ENCODE results near the gene DDX28.
"Not testable (repeated sequence)": the region's sequence is repeated elsewhere in the genome, so short reads cannot be mapped to it uniquely, and the experiment has no call there.

Gene DDX28

DNA sequence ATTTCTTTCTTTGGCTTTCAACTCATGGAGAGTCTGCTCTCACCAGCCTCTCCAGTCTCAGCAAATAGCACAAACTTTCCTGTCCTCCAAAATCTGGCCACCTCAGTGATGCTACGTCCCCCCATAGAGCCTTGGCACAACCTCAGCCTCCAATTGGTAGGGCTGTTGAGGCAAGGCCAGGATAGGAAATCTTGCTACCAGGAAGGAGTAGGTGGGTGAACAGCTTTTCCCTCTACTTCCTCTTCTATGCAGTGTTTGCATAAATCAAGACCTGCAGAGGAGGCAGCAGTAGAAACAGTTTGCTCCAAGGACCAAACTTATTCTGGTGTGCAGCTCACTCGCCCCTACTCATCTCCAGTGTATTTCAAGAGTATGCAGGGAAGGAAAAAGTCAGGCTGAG, 23.0 kb downstream of the DDX28 start:
- TF ChIP-seq REST (IDR thresholded peaks at IDR 0.05; ENCODE audit: insufficient read depth in 1 of 2, low read depth in 2 of 2, low read length in 2 of 2), result no peak
- TF ChIP-seq FOXP2 (optimal IDR thresholded peaks at IDR 0.05; ENCODE audit: borderline replicate concordance, extremely low read depth, extremely low read length, insufficient read depth), result no peak
- TF ChIP-seq SIN3A (IDR thresholded peaks at IDR 0.05; ENCODE audit: borderline replicate concordance, insufficient read depth, low read length), result no peak
- no peak for TF ChIP-seq POLR2AphosphoS5 (IDR thresholded peaks at IDR 0.05; ENCODE audit: low read depth, low read length)
- TF ChIP-seq TAF1 (IDR thresholded peaks at IDR 0.05; ENCODE audit: borderline replicate concordance, insufficient read depth, low read length), result no peak

- TF ChIP-seq REST (IDR thresholded peaks at IDR 0.05; ENCODE audit: insufficient read depth in 1 of 2, low read depth in 2 of 2, low read length in 2 of 2); SIN3A (IDR thresholded peaks at IDR 0.05; ENCODE audit: borderline replicate concordance, insufficient read depth, low read length); POLR2AphosphoS5 (IDR thresholded peaks at IDR 0.05; ENCODE audit: low read depth, low read length): not testable (repeated sequence)
These were observed 24.0 kb downstream of the DDX28 start, which contains the start of gene DPEP2 for GRCh38 chr16:67998779-67999688. Gene DPEP2 (minus strand): TSS chr16:67999484. CDS start chr16:67993212, 6,272 bp downstream.

DNA sequence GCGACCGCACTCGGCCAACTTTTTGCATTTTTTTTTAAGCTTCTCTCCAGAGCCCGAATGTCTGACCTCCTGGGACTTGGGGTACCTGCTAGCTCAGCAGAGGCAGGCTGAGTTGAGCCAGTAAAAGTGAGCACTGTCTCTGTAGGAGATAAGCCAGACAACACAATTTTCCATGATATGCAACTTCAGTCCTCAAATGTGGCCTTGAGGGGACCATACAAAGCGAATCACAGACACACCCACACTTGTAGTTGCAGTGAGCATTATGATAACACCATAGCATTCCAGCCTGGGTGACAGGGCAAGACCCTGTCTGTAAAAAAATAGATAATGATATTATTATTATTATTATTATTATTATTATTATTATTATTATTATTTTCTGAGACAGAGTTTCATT, 26.4 kb downstream of the DDX28 start:
- TF ChIP-seq POLR2AphosphoS5 (IDR thresholded peaks at IDR 0.05; ENCODE audit: low read depth, low read length) (no peak), REST (IDR thresholded peaks at IDR 0.05; ENCODE audit: insufficient read depth in 1 of 2, low read depth in 2 of 2, low read length in 2 of 2) (no peak), TAF1 (IDR thresholded peaks at IDR 0.05; ENCODE audit: borderline replicate concordance, insufficient read depth, low read length) (no peak), SIN3A (IDR thresholded peaks at IDR 0.05; ENCODE audit: borderline replicate concordance, insufficient read depth, low read length) (no peak), FOXP2 (optimal IDR thresholded peaks at IDR 0.05; ENCODE audit: borderline replicate concordance, extremely low read depth, extremely low read length, insufficient read depth) (no peak)

- TF ChIP-seq TAF1 (IDR thresholded peaks at IDR 0.05; ENCODE audit: borderline replicate concordance, insufficient read depth, low read length) (no peak), SIN3A (IDR thresholded peaks at IDR 0.05; ENCODE audit: borderline replicate concordance, insufficient read depth, low read length) (no peak), REST (IDR thresholded peaks at IDR 0.05; ENCODE audit: insufficient read depth in 1 of 2, low read depth in 2 of 2, low read length in 2 of 2) (no peak), POLR2AphosphoS5 (IDR thresholded peaks at IDR 0.05; ENCODE audit: low read depth, low read length) (no peak), FOXP2 (optimal IDR thresholded peaks at IDR 0.05; ENCODE audit: borderline replicate concordance, extremely low read depth, extremely low read length, insufficient read depth) (no peak)
These were observed 27.6 kb downstream of the DDX28 start for GRCh38 chr16:67995423-67995822.
